Suppressor macrophage treated with lipopolysaccharide for 1 hour (primary cell): Measurements from ENCODE around the gene HHIPL1.
"Not testable (repeated sequence)": the region's sequence is repeated elsewhere in the genome, so short reads cannot be mapped to it uniquely, and the experiment has no call there.

Experiments
- DNase-seq, 3 donors: peaks; one replicate each; pipeline ENCODE4 v3.0.0-alpha.2; 2020 to 2022

The HHIPL1 gene

GRCh38 chr14:99636487-99636886 lies 8.4 kb upstream of the HHIPL1 start:
- DNase-seq = no peak

- no peak for DNase-seq
These were observed 7.3 kb upstream of the HHIPL1 start for GRCh38 chr14:99637624-99638023.

DNA sequence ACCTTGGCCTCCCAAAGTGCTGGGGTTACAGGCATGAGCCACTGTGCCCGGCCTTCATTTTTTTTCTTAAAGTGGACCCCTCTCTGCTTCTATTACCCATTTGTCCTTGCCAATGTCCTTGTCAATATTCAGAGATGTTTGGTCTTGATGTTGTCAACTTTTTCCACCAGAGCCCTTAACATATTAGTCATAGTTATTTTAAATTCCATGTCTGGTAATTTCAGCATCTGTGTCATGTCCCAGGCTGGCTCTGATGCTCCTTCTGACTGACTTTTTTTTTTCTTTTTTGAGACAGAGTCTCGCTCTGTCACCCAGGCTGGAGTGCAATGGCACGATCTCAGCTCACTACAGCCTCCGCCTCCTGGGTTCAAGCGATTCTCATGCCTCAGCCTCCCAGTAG lies 2.2 kb upstream of the HHIPL1 start:
- DNase-seq = not testable (repeated sequence)

DNA sequence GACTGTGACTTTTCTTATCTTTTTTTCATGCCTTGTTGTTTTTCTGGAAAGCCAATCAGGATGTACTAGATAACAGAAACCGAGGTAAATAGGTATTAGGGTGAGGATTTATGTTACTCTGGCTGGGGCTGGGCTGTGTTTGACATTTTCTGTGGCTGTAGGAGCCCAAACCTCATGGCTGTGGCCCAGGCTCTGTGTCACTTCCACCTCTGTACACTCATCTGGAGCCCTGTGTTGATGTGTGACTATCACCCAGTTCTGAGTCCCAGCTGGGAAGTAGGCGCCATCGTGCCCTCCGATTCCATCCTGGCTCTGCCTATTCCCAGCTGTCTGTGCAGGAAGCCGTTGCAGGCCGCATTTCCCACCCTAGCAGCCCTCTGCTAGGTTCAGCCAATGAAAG lies 1.6 kb upstream of the HHIPL1 start:
- no peak for DNase-seq

DNA sequence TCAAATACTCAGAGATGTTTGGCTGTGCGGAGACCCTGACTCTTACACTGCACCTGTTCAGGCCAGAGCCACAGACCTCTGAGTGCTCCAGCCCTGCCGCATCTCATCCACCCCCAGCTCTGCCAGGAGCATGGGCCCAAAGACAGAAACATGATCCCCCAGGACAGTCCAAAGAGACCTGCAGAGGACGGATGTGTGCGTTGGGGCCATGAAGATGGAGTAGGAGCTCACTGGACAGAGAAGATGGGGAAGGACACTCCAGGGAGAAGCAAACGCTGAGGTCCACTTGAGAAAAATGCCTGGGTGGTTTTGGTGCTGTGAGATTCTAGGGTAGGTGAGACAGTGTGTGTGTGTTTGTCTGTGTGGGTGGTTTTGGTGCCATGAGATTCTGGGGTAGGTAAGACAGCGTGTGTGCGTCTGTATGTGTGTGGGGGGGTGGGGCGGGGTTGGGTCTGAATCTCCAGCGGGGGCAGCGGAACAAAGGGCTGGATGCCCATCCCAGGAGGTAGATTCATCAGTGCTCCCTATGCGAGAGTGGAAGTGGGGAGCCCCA lies 818 bp upstream of the HHIPL1 start:
- DNase-seq = no peak

GRCh38 chr14:99645545-99646505 lies 896 bp downstream of the HHIPL1 start:
- DNase-seq = no peak

- DNase-seq = no peak
These were observed 2.5 kb downstream of the HHIPL1 start for GRCh38 chr14:99647411-99647810.

GRCh38 chr14:99648027-99648784 lies 3.3 kb downstream of the HHIPL1 start:
- DNase-seq = no peak

GRCh38 chr14:99649219-99649618 lies 4.3 kb downstream of the HHIPL1 start:
- DNase-seq = no peak

- DNase-seq = no peak
These were observed 4.7 kb downstream of the HHIPL1 start for GRCh38 chr14:99649643-99650042.

- DNase-seq = no peak
These were observed 5.3 kb downstream of the HHIPL1 start for GRCh38 chr14:99650189-99650588.

- no peak for DNase-seq
These were observed 7.2 kb downstream of the HHIPL1 start for GRCh38 chr14:99651953-99652746.

- DNase-seq = no peak
These were observed 9.5 kb downstream of the HHIPL1 start for GRCh38 chr14:99654235-99654985.

GRCh38 chr14:99655521-99655920 lies 10.6 kb downstream of the HHIPL1 start:
- DNase-seq = no peak

- DNase-seq = no peak
These were observed 11.2 kb downstream of the HHIPL1 start for GRCh38 chr14:99656171-99656570.

GRCh38 chr14:99657645-99658155 lies 12.8 kb downstream of the HHIPL1 start:
- DNase-seq = no peak

- no peak for DNase-seq
These were observed 13.4 kb downstream of the HHIPL1 start for GRCh38 chr14:99658218-99658845.

- no peak for DNase-seq
These were observed 14.4 kb downstream of the HHIPL1 start for GRCh38 chr14:99659333-99659741.

GRCh38 chr14:99660006-99660566 lies 15.2 kb downstream of the HHIPL1 start:
- DNase-seq = no peak

DNA sequence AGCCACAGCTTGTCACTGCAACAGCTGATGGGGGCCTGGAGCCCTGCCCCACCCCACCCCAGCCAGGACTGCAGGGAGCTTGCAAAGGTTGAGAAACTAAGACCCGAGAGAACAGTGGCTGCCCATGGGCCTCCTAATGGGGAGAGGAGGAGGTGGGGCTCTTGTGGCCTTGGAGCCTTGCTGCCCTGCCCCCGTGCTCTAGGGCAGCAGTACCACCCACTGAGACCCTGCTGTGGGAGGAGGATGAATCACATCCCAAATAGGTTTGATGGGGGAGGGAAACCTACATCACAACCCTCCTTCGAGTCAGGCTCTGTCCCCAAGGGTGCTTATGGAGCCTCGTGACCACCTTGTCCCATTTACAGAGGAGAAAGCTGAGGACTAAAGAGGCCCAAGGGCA lies 15.9 kb downstream of the HHIPL1 start:
- DNase-seq = no peak

DNA sequence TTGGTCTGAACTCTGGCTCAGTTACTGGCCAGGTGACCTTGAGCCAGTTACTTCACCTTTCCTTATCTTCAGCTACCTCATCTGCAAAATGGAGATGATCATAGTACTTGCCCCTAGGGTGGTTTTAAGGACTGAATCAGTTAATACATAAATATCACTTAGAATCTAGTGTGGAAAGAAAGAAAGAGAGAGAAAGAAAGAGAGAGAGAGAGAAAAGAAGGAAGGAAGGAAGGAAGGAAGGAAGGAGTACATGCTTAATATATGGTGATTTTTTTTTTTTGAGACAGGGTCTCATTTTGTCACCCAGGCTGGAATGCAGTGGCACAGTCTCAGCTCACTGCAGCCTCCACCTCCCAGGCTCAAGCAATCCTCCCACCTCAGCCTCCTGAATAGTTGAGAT lies 16.3 kb downstream of the HHIPL1 start:
- DNase-seq = not testable (repeated sequence)
